Eye (tissue), 1 donor: ENCODE results near the gene PREP.

Experiments used
- DNase-seq: peaks from one replicate; pipeline ENCODE4 v3.0.0-alpha.2; 2015

The PREP gene

DNA sequence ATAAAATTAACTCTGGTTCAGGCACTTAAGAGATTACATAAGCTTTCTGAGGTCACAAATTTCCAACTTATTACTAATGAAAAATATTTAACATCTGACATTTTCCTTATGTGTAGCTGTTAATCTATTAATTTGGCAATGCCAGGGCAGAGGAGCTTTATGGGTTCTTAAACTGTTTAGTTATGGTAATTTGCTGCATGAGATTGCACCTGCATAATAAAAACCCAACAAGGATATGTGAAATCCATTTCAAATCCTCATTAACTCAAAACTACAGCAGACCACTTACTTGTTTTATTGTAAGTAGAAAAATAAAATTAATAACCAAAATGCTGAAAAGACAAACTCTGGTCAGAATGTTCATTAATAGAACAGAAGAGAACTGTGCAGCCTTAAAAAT is 98.1 kb downstream of the PREP start:
- no peak for DNase-seq

DNA sequence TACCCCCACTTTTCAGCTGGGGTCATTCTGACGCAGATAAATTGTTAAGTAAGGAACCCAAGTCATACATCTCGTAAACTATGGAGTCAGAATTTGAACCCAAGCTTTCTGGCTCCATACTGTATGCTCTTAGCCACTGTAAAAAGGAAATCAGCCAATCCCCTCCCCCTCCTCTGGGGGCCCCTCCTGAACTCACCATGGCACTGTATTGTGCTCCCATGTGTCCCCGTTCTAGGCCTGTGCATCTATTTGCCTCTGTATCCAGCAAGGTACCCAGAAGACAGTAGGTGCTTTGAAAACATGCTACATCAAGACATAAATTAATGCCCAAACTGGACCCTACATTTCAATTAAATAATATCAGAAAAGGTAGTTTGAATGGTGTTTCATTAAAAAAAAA is 98.5 kb downstream of the PREP start:
- no peak for DNase-seq

DNA sequence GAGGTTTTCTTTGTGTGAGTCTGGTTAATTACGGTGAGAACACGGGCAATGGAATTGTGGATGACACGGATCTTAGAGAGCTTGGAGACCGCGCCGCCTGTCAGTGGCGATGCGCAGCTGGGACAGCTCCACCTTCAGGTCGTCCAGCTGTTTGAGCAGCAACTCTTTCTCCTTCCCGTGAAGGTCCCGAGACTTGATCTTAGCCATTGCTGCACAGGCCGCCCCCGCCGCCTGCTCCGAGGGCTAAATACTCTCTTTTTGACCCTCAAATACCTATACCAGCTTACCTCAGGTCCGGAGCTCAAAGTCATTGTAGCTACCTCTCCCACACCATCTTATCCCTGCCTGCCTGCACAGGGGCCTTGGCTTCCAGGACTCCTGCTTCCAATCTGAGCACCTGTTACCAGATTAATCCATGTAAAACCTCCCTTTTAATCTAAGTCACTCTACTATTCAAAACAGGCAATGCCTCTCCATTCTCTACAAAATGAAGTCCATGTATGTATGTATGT is 100.2 kb downstream of the PREP start:
- no peak for DNase-seq

GRCh38 chr6:105301756-105302616 is 100.9 kb downstream of the PREP start:
- no peak for DNase-seq

GRCh38 chr6:105301072-105301503 is 101.8 kb downstream of the PREP start:
- DNase-seq, result no peak

- no peak for DNase-seq
Measured at GRCh38 chr6:105300090-105300489, 102.8 kb downstream of the PREP start.

GRCh38 chr6:105294129-105294528 is 108.8 kb downstream of the PREP start:
- DNase-seq, result no peak

DNA sequence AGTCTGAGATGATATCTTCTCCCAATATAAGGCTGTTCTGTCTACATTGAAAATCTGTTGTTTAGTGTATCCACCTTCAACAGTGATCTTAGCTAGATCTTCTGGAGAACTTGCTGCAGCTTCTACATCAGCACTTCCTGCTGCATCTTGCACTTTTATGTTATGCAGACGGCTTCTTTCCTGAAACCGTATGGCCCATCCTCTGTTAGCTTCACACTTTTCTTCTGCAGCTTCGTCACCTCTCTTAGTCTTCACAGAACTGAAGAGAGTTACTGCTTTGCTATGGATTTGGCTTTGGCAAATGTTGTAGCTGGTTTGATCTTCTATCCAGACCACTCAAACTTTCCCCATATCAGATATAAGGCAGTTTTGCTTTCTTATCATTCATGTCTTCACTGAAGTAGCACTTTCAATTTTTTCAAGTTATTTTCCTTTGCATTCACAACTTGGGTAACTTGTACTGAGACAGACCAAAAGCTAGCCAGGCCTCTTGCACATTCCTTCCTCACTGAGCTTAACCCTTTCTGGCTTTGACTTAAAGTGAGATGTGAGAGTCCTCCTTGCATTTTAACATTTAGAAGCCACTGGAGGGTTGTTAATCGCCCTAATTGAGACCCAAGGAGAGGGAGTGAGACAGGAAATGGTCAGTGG is 110.1 kb downstream of the PREP start:
- DNase-seq, result no peak

DNA sequence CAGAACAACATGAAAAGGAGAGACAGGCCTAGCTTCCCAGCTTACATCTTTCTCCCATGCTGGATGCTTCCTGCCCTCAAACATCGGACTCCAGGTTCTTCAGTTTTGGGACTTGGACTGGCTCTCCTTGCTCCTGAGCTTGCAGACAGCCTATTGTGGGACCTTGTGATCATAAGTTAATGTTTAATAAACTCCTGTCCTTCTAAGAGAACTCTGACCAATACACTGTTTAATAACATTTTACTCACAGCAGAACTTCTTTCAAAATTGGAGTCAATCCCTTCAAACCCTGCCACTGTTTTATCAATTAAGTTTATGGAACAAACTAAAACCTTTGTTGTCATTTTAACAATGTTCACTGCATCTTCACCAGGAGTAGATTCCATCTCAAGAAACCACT is 111.4 kb downstream of the PREP start:
- no peak for DNase-seq

- peak; percentile 28 for DNase-seq
Measured at GRCh38 chr6:105282631-105283585, 120.0 kb downstream of the PREP start.

DNA sequence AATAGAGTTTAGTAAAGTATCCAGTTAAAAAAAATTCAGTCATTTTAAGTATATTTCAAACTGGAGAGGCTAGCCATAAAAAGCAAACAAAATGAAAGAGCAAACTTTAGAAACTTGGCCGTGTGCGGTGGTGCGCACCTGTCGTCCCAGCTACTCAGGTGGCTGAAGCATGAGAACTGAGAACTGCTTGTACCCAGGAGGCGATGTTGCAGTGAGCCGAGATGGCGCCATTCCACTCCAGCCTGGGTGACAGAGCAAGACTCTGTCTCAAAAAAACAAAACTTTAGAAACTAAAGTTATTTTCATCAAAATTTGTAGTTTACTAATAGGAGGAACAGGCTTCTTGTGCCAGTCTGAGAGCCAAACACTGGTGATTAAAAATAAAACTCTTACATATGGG is 122.8 kb downstream of the PREP start:
- no peak for DNase-seq

- no peak for DNase-seq
Measured at GRCh38 chr6:105279463-105279862, 123.4 kb downstream of the PREP start.

DNA sequence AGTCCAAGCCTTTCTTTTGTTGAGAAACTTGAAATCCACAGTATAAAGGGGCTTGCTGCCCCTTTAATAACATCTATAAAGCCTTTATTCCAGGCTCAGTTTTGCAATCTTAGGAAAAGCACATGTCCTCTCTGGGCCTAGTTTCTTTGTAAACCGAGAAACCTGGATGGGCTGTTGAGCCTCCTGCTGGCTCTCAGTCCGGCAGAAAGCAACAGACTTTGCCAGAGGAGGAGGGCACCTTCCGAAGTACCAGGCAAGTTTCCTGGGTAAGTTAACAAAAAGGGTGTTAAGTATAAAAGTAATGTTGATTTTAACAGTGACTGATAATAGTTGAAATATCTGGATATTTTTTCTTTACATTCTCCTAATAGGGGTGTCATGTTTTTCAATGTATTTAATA is 124.1 kb downstream of the PREP start:
- no peak for DNase-seq

GRCh38 chr6:105278035-105278434 is 124.8 kb downstream of the PREP start:
- DNase-seq, result no peak

GRCh38 chr6:105276374-105276773 is 126.5 kb downstream of the PREP start:
- DNase-seq, result no peak

DNA sequence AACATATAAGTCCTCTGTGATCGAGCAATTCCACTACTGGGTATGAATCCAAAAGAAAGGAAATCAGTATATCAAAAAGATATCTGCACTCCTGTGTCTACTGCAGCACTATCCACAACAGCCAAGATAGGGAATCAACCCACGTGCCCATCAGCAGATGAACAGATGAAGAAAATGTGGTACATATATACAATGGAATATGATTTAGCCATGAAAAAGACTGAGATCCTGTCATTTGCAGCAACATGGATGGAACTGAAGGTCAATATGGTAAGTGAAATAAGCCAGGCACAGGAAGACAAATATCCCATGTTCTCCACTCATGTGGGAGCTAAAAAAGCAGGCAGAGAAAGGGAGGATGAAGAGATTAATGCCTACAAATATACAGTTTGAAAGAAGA is 127.3 kb downstream of the PREP start:
- DNase-seq, result no peak

GRCh38 chr6:105274678-105275077 is 128.2 kb downstream of the PREP start:
- no peak for DNase-seq

DNA sequence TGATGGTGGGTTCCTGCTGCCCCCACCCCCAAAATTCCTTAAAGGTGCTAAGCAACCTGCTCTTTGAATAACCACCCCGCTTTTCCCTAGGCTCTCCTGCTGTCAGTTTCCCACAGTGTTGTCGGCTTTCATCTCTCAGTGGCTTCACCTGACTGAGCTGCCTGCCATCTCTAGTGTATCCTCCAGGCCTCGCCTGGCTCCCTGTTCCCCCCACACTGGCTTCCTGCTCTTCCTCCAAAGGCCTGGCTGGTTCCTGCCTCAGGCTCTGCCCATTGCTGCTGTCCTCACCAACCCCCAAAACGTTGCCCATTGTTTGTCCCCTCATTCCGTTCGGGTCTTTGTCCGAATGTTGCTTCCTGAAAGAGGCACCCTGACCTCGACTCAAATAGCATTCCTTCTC is 129.3 kb downstream of the PREP start:
- no peak for DNase-seq

- DNase-seq, result peak; percentile 30
Measured at GRCh38 chr6:105272786-105273185, 130.1 kb downstream of the PREP start.

DNA sequence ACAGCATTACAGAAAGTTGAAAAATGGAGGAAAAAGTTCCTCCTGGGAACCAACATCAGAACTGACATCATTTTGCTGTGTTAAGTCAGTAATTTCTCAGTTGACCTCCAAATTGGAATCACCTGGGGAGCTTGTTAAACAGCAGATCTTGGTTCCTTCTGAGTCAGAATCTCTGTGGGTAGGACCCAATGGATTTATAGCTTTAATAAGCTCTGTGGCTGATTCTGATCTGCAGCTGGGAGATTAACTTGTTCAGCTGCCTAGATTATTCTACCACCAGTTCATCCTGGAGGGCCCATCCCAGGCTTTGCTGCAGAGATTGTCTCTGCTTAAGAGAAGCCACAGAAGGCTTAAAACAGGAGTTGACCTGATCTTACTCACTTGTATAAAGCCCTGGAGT is 132.4 kb downstream of the PREP start:
- no peak for DNase-seq

GRCh38 chr6:105269390-105269789 is 133.5 kb downstream of the PREP start:
- no peak for DNase-seq

GRCh38 chr6:105263685-105264610 is 138.9 kb downstream of the PREP start:
- no peak for DNase-seq
